ENCODE data around the gene MARCO. TPM values are rescaled to one million over a fixed set of nuclear protein-coding genes. Genes with fewer than 3 reads are reported as not detected.

MARCO gene
- total and polyA plus RNA-seq, 2 experiments from 2014 or later = not detected

DNA sequence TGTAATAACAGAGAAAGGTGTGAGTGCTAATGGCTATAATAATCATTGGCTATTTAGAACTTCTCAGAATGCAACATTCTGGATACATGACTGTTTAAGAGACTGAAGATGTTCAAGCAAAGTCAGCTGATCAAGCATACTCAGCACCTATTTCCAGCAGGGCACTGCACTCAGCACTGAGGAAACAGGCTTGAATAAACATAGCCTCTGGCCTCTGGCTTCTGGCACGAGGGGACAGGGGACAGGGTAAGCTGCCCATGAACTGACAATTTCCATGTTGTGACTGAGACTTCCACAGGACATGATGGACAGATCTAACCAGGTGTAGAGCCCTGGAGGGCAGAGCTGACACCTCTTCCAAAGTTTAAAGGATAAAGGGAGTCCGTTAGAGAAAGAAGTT lies 1.3 kb downstream of the MARCO start (continued):
- TF ChIP-seq, protein P1, sequence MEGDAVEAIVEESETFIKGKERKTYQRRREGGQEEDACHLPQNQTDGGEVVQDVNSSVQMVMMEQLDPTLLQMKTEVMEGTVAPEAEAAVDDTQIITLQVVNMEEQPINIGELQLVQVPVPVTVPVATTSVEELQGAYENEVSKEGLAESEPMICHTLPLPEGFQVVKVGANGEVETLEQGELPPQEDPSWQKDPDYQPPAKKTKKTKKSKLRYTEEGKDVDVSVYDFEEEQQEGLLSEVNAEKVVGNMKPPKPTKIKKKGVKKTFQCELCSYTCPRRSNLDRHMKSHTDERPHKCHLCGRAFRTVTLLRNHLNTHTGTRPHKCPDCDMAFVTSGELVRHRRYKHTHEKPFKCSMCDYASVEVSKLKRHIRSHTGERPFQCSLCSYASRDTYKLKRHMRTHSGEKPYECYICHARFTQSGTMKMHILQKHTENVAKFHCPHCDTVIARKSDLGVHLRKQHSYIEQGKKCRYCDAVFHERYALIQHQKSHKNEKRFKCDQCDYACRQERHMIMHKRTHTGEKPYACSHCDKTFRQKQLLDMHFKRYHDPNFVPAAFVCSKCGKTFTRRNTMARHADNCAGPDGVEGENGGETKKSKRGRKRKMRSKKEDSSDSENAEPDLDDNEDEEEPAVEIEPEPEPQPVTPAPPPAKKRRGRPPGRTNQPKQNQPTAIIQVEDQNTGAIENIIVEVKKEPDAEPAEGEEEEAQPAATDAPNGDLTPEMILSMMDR (conservative IDR thresholded peaks at IDR 0.05; ENCODE audit: low read depth in 2 of 2) = no peak

DNA sequence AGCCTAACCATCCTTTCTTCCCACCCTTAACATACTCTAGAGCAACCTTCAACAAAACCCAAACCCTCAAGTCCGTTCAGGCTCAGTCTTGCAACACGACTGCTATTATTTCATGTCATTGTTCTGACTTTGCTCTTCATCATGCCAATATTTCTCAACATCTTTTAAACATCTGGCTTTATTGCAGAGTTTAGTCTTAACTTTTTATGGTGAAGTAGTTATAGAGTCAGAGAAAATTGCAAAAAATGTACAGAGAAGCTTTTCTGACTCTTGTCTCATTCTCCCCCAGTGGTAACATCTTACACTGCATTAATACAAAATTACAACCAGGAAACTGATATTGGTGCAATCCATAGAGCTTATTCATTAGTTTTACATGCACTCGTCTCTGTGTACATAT lies 3.9 kb downstream of the MARCO start:
- Mint-ChIP-seq H3K9me3 (no peaks in the 10 kb centered on the region), H3K4me3 (no peak overlapping the region), H3K36me3 (ENCODE audit: low read depth) (no peaks in the 10 kb centered on the region), H3K27me3 (ENCODE audit: insufficient read depth, low read depth, poor library complexity) (peaks cover 5% of the 10 kb centered on the region), H3K27ac (no peak overlapping the region), H3K4me1 (no peaks in the 10 kb centered on the region)
- Histone ChIP-seq H3K27me3 (ENCODE audit: insufficient read depth) (no peaks in the 10 kb centered on the region), H3K4me2 (no peak overlapping the region), H3K9me2 (ENCODE audit: insufficient read depth) (no peaks in the 10 kb centered on the region), H3K4me3 (no peak overlapping the region), H3F3A (replicated peaks; ENCODE audit: low read depth) (no peaks in the 10 kb centered on the region), H3K36me3 (ENCODE audit: insufficient read depth) (no peaks in the 10 kb centered on the region), H3K27ac (ENCODE audit: low read depth) (no peak overlapping the region), H4K20me1 (replicated peaks; ENCODE audit: insufficient read depth) (peaks cover 4% of the 10 kb centered on the region; the same call in 1 of the 2 replicates), H2AFZ (no peak overlapping the region), H3K79me2 (replicated peaks; ENCODE audit: insufficient read depth) (no peaks in the 10 kb centered on the region), H3K4me1 (ENCODE audit: insufficient read depth) (no peaks in the 10 kb centered on the region)
- no peak for ATAC-seq
- DNase-seq (ENCODE audit: low spot score) = no peak
- TF ChIP-seq, protein P1 (conservative IDR thresholded peaks at IDR 0.05; ENCODE audit: low read depth in 2 of 2) = no peak
- TF ChIP-seq NANOG (IDR thresholded peaks at IDR 0.05; ENCODE audit: borderline replicate concordance) (no peak), EZH2phosphoT487 (IDR thresholded peaks at IDR 0.05; ENCODE audit: unreplicated experiment) (no peak), ZNF331 (CRISPR knock-in tag; IDR thresholded peaks at IDR 0.05; ENCODE audit: low read depth) (no peak), STAT1 (IDR thresholded peaks at IDR 0.05; ENCODE audit: unreplicated experiment) (no peak), ZNF114 (CRISPR knock-in tag; IDR thresholded peaks at IDR 0.05) (no peak), POLR2AphosphoS5 (IDR thresholded peaks at IDR 0.05; ENCODE audit: low read depth) (no peak), JUNB (IDR thresholded peaks at IDR 0.05; ENCODE audit: unreplicated experiment) (no peak)
- TF ChIP-seq, protein P2, sequence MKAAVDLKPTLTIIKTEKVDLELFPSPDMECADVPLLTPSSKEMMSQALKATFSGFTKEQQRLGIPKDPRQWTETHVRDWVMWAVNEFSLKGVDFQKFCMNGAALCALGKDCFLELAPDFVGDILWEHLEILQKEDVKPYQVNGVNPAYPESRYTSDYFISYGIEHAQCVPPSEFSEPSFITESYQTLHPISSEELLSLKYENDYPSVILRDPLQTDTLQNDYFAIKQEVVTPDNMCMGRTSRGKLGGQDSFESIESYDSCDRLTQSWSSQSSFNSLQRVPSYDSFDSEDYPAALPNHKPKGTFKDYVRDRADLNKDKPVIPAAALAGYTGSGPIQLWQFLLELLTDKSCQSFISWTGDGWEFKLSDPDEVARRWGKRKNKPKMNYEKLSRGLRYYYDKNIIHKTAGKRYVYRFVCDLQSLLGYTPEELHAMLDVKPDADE (IDR thresholded peaks at IDR 0.05) = no peak
- TF ChIP-seq, protein P3, sequence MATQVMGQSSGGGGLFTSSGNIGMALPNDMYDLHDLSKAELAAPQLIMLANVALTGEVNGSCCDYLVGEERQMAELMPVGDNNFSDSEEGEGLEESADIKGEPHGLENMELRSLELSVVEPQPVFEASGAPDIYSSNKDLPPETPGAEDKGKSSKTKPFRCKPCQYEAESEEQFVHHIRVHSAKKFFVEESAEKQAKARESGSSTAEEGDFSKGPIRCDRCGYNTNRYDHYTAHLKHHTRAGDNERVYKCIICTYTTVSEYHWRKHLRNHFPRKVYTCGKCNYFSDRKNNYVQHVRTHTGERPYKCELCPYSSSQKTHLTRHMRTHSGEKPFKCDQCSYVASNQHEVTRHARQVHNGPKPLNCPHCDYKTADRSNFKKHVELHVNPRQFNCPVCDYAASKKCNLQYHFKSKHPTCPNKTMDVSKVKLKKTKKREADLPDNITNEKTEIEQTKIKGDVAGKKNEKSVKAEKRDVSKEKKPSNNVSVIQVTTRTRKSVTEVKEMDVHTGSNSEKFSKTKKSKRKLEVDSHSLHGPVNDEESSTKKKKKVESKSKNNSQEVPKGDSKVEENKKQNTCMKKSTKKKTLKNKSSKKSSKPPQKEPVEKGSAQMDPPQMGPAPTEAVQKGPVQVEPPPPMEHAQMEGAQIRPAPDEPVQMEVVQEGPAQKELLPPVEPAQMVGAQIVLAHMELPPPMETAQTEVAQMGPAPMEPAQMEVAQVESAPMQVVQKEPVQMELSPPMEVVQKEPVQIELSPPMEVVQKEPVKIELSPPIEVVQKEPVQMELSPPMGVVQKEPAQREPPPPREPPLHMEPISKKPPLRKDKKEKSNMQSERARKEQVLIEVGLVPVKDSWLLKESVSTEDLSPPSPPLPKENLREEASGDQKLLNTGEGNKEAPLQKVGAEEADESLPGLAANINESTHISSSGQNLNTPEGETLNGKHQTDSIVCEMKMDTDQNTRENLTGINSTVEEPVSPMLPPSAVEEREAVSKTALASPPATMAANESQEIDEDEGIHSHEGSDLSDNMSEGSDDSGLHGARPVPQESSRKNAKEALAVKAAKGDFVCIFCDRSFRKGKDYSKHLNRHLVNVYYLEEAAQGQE (IDR thresholded peaks at IDR 0.05; ENCODE audit: unreplicated experiment) = no peak
- TF ChIP-seq, protein P4, sequence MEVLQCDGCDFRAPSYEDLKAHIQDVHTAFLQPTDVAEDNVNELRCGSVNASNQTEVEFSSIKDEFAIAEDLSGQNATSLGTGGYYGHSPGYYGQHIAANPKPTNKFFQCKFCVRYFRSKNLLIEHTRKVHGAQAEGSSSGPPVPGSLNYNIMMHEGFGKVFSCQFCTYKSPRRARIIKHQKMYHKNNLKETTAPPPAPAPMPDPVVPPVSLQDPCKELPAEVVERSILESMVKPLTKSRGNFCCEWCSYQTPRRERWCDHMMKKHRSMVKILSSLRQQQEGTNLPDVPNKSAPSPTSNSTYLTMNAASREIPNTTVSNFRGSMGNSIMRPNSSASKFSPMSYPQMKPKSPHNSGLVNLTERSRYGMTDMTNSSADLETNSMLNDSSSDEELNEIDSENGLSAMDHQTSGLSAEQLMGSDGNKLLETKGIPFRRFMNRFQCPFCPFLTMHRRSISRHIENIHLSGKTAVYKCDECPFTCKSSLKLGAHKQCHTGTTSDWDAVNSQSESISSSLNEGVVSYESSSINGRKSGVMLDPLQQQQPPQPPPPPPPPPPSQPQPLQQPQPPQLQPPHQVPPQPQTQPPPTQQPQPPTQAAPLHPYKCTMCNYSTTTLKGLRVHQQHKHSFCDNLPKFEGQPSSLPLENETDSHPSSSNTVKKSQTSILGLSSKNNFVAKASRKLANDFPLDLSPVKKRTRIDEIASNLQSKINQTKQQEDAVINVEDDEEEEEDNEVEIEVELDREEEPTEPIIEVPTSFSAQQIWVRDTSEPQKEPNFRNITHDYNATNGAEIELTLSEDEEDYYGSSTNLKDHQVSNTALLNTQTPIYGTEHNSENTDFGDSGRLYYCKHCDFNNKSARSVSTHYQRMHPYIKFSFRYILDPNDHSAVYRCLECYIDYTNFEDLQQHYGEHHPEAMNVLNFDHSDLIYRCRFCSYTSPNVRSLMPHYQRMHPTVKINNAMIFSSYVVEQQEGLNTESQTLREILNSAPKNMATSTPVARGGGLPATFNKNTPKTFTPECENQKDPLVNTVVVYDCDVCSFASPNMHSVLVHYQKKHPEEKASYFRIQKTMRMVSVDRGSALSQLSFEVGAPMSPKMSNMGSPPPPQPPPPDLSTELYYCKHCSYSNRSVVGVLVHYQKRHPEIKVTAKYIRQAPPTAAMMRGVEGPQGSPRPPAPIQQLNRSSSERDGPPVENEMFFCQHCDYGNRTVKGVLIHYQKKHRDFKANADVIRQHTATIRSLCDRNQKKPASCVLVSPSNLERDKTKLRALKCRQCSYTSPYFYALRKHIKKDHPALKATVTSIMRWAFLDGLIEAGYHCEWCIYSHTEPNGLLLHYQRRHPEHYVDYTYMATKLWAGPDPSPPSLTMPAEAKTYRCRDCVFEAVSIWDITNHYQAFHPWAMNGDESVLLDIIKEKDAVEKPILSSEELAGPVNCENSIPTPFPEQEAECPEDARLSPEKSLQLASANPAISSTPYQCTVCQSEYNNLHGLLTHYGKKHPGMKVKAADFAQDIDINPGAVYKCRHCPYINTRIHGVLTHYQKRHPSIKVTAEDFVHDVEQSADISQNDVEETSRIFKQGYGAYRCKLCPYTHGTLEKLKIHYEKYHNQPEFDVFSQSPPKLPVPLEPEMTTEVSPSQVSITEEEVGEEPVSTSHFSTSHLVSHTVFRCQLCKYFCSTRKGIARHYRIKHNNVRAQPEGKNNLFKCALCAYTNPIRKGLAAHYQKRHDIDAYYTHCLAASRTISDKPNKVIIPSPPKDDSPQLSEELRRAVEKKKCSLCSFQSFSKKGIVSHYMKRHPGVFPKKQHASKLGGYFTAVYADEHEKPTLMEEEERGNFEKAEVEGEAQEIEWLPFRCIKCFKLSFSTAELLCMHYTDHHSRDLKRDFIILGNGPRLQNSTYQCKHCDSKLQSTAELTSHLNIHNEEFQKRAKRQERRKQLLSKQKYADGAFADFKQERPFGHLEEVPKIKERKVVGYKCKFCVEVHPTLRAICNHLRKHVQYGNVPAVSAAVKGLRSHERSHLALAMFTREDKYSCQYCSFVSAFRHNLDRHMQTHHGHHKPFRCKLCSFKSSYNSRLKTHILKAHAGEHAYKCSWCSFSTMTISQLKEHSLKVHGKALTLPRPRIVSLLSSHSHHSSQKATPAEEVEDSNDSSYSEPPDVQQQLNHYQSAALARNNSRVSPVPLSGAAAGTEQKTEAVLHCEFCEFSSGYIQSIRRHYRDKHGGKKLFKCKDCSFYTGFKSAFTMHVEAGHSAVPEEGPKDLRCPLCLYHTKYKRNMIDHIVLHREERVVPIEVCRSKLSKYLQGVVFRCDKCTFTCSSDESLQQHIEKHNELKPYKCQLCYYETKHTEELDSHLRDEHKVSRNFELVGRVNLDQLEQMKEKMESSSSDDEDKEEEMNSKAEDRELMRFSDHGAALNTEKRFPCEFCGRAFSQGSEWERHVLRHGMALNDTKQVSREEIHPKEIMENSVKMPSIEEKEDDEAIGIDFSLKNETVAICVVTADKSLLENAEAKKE (CRISPR knock-in tag; IDR thresholded peaks at IDR 0.05) = no peak
